GM18508 (cell line): Measurements from ENCODE around the gene OR5K1.

ENCODE experiments used
- ATAC-seq: cut with Tn5 transposase; IDR thresholded peaks from one replicate; pipeline ENCODE4 v1.9.1; 2021; ENCODE audit warnings: moderate number of reproducible peaks; ENCODE audit not compliant: insufficient read depth, unreplicated experiment

The OR5K1 gene

DNA sequence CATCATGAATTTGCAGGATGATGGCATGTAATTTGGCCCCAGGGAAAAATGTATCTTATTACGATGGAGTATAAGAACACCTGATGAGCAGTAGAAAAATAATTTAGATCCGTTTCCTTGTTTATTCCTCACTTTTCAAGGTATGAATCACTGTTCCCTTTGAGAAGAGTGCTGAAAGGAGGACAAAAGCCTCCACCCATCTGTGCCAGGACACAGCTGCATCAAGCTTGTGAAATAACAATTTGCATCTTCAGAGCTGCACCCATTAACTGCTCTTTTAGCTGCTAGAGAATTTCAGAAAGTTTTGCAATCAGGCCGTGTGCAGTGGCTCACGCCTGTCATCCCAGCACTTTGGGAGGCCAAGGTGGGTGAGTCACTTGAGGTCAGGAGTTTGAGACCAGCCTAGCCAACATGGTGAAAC is 50.1 kb downstream of the OR5K1 start:
- no peak for ATAC-seq

DNA sequence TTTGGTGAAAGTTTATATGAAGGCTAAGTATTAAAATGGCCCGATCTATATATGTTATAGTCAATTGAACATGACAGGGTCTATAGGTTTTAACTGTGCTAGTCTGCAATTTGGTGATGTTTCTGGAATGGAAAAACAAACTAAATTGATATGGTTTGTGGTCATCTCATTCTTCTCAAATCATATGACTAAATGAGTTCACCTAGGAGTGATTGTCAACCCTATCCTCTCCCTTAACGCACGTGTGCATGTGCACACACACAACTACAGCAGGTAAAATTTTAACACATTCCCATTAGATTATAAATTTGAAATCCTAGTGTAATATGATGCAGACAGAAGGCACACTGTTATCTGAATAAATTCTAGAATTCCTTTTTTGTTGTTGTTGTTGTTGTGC is 50.7 kb downstream of the OR5K1 start:
- ATAC-seq: no peak

DNA sequence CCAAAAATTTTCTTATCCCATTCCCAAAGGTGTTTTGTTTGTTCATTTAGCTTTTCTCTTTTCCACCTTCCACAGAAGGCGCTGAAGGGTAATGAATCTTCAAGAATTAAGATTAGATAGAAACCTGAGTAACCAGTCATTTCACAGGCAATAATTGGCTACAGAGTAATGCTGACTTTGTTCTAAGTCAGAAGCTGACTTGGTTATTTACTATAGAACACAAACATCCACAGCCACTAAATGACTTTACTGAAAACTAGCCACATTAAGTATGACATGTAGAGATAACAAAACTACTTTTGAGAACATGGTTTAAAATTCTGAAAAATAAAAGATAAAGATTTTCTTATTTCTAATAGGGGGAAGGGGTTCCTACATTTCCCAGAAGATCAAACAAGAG is 51.9 kb downstream of the OR5K1 start:
- no peak for ATAC-seq

DNA sequence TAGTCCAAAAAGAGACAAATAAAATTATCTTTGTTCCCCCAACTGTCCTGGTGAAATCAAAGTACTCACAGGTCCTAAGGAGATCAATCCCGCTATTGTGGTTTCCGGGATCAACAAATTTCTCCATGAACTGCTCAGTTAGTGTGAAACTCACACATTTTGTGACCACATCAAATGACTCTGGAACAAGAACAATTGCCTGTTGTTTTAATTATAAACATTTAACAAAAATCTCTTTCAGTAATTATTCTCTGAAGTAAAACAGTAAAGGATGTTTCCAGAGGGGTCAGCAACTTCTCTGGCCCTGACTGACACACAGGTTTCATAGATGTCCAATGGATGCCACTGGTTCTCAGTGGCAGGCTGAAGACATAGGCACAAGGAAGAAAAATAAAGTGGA is 55.8 kb downstream of the OR5K1 start:
- ATAC-seq: no peak

DNA sequence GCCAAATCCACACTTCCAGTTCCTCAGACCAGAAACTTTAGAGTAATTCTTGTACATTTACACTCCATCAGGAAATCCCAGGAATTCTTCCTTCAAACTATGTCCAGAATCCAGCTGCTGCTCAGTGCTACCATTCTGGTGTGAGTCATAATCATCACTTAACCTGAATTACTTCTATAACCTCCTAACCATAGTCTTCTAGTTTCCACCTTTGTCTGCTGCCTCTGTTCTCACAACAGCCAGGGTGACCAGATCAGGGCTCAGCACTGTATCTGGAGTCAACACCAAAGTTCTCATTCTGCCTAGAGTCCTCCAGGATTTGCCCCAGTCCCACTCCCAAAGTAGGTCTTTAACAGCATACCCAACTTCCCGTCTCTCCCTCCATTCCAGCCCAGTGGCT is 56.4 kb downstream of the OR5K1 start:
- no peak for ATAC-seq

DNA sequence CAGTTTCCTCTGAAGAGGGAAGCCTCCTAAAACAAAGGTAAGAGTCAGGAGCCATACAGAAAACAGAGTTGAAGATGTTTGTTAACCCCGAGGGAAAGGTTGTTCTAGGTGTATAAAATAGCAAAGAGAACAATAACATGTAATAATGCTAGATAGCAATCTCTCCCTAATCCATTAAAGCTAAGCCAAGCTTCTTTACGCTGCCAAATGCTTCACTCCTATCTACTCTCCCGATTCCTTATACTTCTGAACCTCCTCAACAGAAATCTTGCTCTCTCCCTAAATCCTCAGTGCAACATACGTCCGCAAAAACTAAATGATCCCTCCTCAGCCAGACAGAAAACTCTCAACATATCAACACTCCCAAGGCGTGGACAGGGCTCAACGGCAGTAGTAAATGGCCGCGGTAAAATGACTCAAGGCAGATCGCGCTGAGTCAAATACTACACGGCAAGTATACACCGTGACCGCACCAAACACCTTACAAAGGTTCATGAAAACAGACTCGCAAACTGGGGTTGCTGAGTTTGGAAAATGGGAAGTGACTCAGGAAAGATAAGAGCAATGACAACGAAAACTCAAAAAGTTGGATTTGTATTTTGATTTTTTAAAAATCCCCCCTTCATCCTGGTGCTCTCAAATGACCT is 59.0 kb downstream of the OR5K1 start:
- ATAC-seq: peak; percentile 29
